ENCODE measurements around the gene MAPRE2.

The MAPRE2 gene

DNA sequence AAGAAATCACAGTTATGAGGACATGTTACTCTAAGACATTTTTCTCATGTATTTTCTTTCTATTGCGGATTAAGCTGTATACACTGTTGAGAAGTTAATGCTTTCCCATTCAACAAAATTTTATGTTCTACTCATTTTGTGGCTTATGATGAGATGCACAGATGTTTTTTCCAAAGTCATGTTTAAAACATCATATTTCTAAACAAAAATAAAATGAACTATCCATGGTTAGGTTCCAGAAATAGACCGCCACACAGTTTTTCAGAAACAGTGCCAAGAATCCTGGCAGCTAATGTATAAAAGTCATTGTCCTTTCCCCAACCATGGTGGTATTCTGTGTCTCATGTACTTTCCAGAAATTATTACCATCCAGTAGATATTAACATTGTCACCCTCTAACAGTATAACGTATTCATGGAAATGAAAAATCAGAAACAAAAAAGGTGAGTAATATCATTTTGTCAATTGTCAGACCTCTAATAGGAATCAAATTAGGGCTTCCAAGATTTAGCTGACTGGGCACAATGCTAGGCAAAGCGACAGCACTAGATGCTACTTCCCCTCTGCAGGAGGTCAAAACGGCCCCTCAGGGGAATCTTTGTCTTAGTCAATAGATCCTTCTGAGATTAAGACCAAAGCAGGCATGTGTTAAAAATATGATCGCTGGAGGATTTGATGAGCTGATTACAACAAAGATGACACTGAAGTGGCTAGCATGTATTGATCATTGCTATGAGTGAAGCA is 145.2 kb downstream of the MAPRE2 start:
- TF ChIP-seq CTCF (IDR thresholded peaks at IDR 0.05; ENCODE audit: low read depth, low read length): no peak
- DNase-seq (ENCODE audit: low read depth in 2 of 2): no peak
- no peak overlapping the region for H3K4me3 ChIP-seq (replicated peaks in 1 of 2; ENCODE audit: low read depth in 2 of 2, low read length in 2 of 2)

- TF ChIP-seq CTCF (IDR thresholded peaks at IDR 0.05; ENCODE audit: low read depth, low read length): no peak
- DNase-seq (ENCODE audit: low read depth in 2 of 2): no peak
- no peak overlapping the region for H3K4me3 ChIP-seq (replicated peaks in 1 of 2; ENCODE audit: low read depth in 2 of 2, low read length in 2 of 2)
Measured at GRCh38 chr18:35189510-35189909, 148.3 kb downstream of the MAPRE2 start.

- H3K4me3 ChIP-seq (replicated peaks in 1 of 2; ENCODE audit: low read depth in 2 of 2, low read length in 2 of 2): no peak overlapping the region
- no peak for DNase-seq (ENCODE audit: low read depth in 2 of 2)
- TF ChIP-seq CTCF (IDR thresholded peaks at IDR 0.05; ENCODE audit: low read depth, low read length): no peak
Measured at GRCh38 chr18:35190948-35191697, 149.9 kb downstream of the MAPRE2 start.

DNA sequence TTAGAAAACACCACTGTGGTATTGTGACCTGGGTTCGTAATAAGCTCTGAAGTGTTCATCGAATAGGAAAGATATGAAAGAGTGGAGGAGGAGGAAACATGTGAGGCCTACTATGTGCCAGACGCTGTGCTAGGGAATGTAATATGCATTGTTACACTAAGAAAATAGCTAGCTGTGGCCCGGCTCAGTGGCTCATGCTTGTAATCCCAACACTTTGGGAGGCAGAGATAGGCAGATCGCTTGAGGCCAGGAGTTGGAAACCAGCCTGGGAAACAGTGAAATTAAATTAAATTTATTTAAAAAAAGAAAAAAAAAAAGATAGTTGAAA is 150.4 kb downstream of the MAPRE2 start:
- no peak for TF ChIP-seq CTCF (IDR thresholded peaks at IDR 0.05; ENCODE audit: low read depth, low read length)
- no peak for DNase-seq (ENCODE audit: low read depth in 2 of 2)
- H3K4me3 ChIP-seq (replicated peaks in 1 of 2; ENCODE audit: low read depth in 2 of 2, low read length in 2 of 2): no peak overlapping the region

DNA sequence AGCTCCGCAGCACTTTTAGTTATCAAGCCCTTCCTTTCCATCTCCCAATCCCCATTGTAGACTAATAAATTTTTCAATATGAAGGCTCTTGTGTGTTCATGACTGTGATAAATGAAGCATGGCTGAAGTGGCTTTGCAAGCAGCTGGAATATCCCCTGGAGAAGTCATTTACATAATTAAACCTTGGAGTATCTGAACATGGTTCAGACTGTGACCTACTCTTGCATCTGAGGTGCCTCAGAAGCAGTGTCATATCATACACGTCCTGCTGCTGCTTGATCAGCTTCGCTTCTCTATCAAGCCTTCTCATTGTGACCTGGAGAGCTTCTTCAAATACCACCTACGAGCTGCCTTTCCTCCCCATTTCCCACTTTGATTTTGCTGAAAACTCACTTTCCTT is 151.2 kb downstream of the MAPRE2 start:
- TF ChIP-seq CTCF (IDR thresholded peaks at IDR 0.05; ENCODE audit: low read depth, low read length): no peak
- H3K4me3 ChIP-seq (replicated peaks in 1 of 2; ENCODE audit: low read depth in 2 of 2, low read length in 2 of 2): no peak overlapping the region
- no peak for DNase-seq (ENCODE audit: low read depth in 2 of 2)

Measured in cardiac fibroblast (primary cell).